H9 (cell line): ENCODE results near the gene HAL. TPM values are rescaled to one million over a fixed set of nuclear protein-coding genes. Genes with fewer than 3 reads are reported as not detected.

Experiments
- DNase-seq: peaks from one replicate; pipeline ENCODE4 v3.0.0-alpha.2; 2017
- H2AFZ ChIP-seq: one replicate; pipeline ENCODE4 v1.6.1; 2013; ENCODE audit warnings: mild to moderate bottlenecking, low read length, control low read depth, moderate library complexity
- H2AK5ac ChIP-seq: 2 replicates; pipeline ENCODE4 v1.6.1; 2013; ENCODE audit warnings: low read length, control low read depth, mixed read lengths; ENCODE audit not compliant: insufficient read length
- H2BK120ac ChIP-seq: one replicate; pipeline ENCODE4 v1.6.1; 2013; ENCODE audit warnings: low read depth, mild to moderate bottlenecking, low read length, control low read depth, inconsistent platforms; ENCODE audit not compliant: poor library complexity, severe bottlenecking
- H2BK12ac ChIP-seq: 2 replicates; pipeline ENCODE4 v1.6.1; 2013; ENCODE audit warnings: low read length, control low read depth, mixed read lengths, low read depth; ENCODE audit not compliant: insufficient read length
- H2BK15ac ChIP-seq: 2 replicates; pipeline ENCODE4 v1.6.1; 2013; ENCODE audit warnings: low read depth, low read length, control low read depth
- H2BK20ac ChIP-seq: one replicate; pipeline ENCODE4 v1.6.1; 2013; ENCODE audit warnings: low read depth, mild to moderate bottlenecking, low read length, control low read depth, inconsistent platforms; ENCODE audit not compliant: poor library complexity, severe bottlenecking
- H2BK5ac ChIP-seq: 2 replicates; pipeline ENCODE4 v1.6.1; 2013; ENCODE audit warnings: low read length, control low read depth, mixed read lengths; ENCODE audit not compliant: insufficient read length
- H3K14ac ChIP-seq: 2 replicates; pipeline ENCODE4 v1.6.1; 2013; ENCODE audit warnings: low read length, control low read depth; ENCODE audit not compliant: insufficient read depth
- H3K18ac ChIP-seq: 2 replicates; pipeline ENCODE4 v1.6.1; 2013; ENCODE audit warnings: low read depth, mild to moderate bottlenecking, mixed read lengths, low read length, control low read depth; ENCODE audit not compliant: insufficient read length
- H3K23ac ChIP-seq: 2 replicates; pipeline ENCODE4 v1.6.1; 2013; ENCODE audit warnings: low read length, control low read depth, mixed read lengths, low read depth; ENCODE audit not compliant: insufficient read length
- H3K23me2 ChIP-seq: 2 replicates; pipeline ENCODE4 v1.6.1; 2013; ENCODE audit warnings: low read depth, mild to moderate bottlenecking, mixed read lengths, low read length, control low read depth; ENCODE audit not compliant: insufficient read length, poor library complexity, severe bottlenecking
- H3K27ac ChIP-seq: 2 replicates; pipeline ENCODE4 v1.5.1; 2013; ENCODE audit warnings: low read length, control low read depth, mixed read lengths, low read depth; ENCODE audit not compliant: insufficient read length
- H3K27me3 ChIP-seq: 2 replicates; pipeline ENCODE4 v1.6.1; 2013; ENCODE audit warnings: low read length, control low read depth, inconsistent platforms; ENCODE audit not compliant: insufficient read depth
- H3K4ac ChIP-seq: 2 replicates; pipeline ENCODE4 v1.6.1; 2013; ENCODE audit warnings: low read depth, mild to moderate bottlenecking, control low read depth, inconsistent platforms, low read length, moderate library complexity
- H3K4me1 ChIP-seq: 2 replicates; pipeline ENCODE4 v1.6.1; 2013; ENCODE audit warnings: low read length, control low read depth, inconsistent platforms; ENCODE audit not compliant: insufficient read depth
- H3K4me2 ChIP-seq: 2 replicates; pipeline ENCODE4 v1.6.1; 2013; ENCODE audit warnings: low read length, control low read depth, mixed read lengths; ENCODE audit not compliant: insufficient read length, insufficient read depth
- H3K56ac ChIP-seq: 2 replicates; pipeline ENCODE4 v1.6.1; 2013; ENCODE audit warnings: low read depth, mild to moderate bottlenecking, mixed read lengths, low read length, control low read depth; ENCODE audit not compliant: insufficient read length
- H3K79me1 ChIP-seq: 2 replicates; pipeline ENCODE4 v1.6.1; 2013; ENCODE audit warnings: low read depth, mild to moderate bottlenecking, moderate library complexity, low read length, control low read depth, inconsistent platforms; ENCODE audit not compliant: insufficient read depth, poor library complexity, severe bottlenecking
- H3K79me2 ChIP-seq: 2 replicates; pipeline ENCODE4 v1.6.1; 2013; ENCODE audit warnings: low read length, control low read depth, inconsistent platforms; ENCODE audit not compliant: insufficient read depth
- H3K9ac ChIP-seq: 2 replicates; pipeline ENCODE4 v1.6.1; 2013; ENCODE audit warnings: low read length, control low read depth, mixed read lengths; ENCODE audit not compliant: insufficient read length; ENCODE audit errors: extremely low read depth
- H3K9me3 ChIP-seq: one replicate; pipeline ENCODE4 v1.6.1; 2013; ENCODE audit warnings: low read depth, low read length, inconsistent platforms; ENCODE audit not compliant: control insufficient read depth
- H3T11ph ChIP-seq: one replicate; pipeline ENCODE4 v1.6.1; 2013; ENCODE audit warnings: mild to moderate bottlenecking, low read length, control low read depth, inconsistent platforms
- H4K20me1 ChIP-seq: one replicate; pipeline ENCODE4 v1.6.1; 2013; ENCODE audit not compliant: control insufficient read depth, insufficient read length, insufficient read depth
- H4K5ac ChIP-seq: 2 replicates; pipeline ENCODE4 v1.6.1; 2013; ENCODE audit warnings: low read depth, mild to moderate bottlenecking, mixed read lengths, low read length, control low read depth; ENCODE audit not compliant: insufficient read length
- H4K8ac ChIP-seq: replicated peaks from 2 replicates; pipeline ENCODE4 v1.6.1; 2013; ENCODE audit warnings: low read length, control low read depth, mixed read lengths, low read depth; ENCODE audit not compliant: insufficient read length
- H4K91ac ChIP-seq: 2 replicates; pipeline ENCODE4 v1.6.1; 2013; ENCODE audit warnings: low read depth, mild to moderate bottlenecking, moderate library complexity, mixed read lengths, low read length, control low read depth; ENCODE audit not compliant: insufficient read length
- H3K27ac Mint-ChIP-seq, 3 experiments: 2 replicates in 2 of 3; 3 replicates in 1 of 3; pipeline ENCODE4 v1.8.0; 2020 to 2021; ENCODE audit warnings: mixed read lengths in 3 of 3, mild to moderate bottlenecking in 1 of 3, moderate library complexity in 1 of 3
- H3K27me3 Mint-ChIP-seq: 2 replicates; pipeline ENCODE4 v1.8.0; 2021; ENCODE audit warnings: low read depth, mild to moderate bottlenecking, moderate library complexity, mixed read lengths
- H3K36me3 Mint-ChIP-seq, 3 experiments: 2 replicates in 2 of 3; 3 replicates in 1 of 3; pipeline ENCODE4 v1.8.0; 2020 to 2021; ENCODE audit warnings: low read depth in 3 of 3, mixed read lengths in 3 of 3; ENCODE audit not compliant: insufficient read depth in 1 of 3
- H3K4me1 Mint-ChIP-seq, 2 experiments: 2 replicates each; pipeline ENCODE4 v1.8.0; 2020; ENCODE audit warnings: mixed read lengths in 2 of 2
- H3K4me3 Mint-ChIP-seq, 2 experiments: 2 replicates in 1 of 2; 3 replicates in 1 of 2; pipeline ENCODE4 v1.8.0; 2020 to 2021; ENCODE audit warnings: mild to moderate bottlenecking in 2 of 2, mixed read lengths in 2 of 2, moderate library complexity in 1 of 2
- H3K9me3 Mint-ChIP-seq, 2 experiments: 2 replicates in 1 of 2; 3 replicates in 1 of 2; pipeline ENCODE4 v1.8.0; 2020; ENCODE audit warnings: mild to moderate bottlenecking in 2 of 2, mixed read lengths in 2 of 2, moderate library complexity in 1 of 2
- CTCF ChIP-seq: fragments of 200-600 bp; sonication (generic); conservative IDR thresholded peaks from 3 replicates; pipeline ENCODE4 v1.8.0; 2021; ENCODE audit warnings: antibody characterized with exemption, mild to moderate bottlenecking
- WGBS: extraction: QIAGEN DNeasy Blood & Tissue Kit; methylation state at CpG from one replicate; pipeline ENCODE4 v1.1.7; 2013; ENCODE audit warnings: missing lambda C conversion rate, low lambda C conversion rate, mixed read lengths; ENCODE audit not compliant: insufficient read length; ENCODE audit errors: extremely low coverage; 5-methylcytosine and 5-hydroxymethylcytosine counted together
- total RNA-seq: library from RNA; stranded (reverse); gene quantifications from 2 replicates; pipeline ENCODE4 v1.2.1, GENCODE V29; 2021

The HAL gene
- total RNA-seq, 1 experiment from 2014 or later, result 0.35 TPM

GRCh38 chr12:95982602-95983001, 13.5 kb downstream of the HAL start:
- H2AK5ac ChIP-seq, result no peak overlapping the region
- H3K79me2 ChIP-seq, result no peaks in the 10 kb centered on the region
- WGBS, result no CpG with 5 or more reads among the region's 1 CpG
- no peak overlapping the region for H3K23ac ChIP-seq
- H3K4me3 Mint-ChIP-seq, result no peak overlapping the region
- no peak for TF ChIP-seq CTCF
- H3K4ac ChIP-seq, result no peak overlapping the region
- H3K4me2 ChIP-seq, result no peak overlapping the region
- no peaks in the 10 kb centered on the region for H3K79me1 ChIP-seq
- DNase-seq, result no peak
- H4K5ac ChIP-seq, result no peak overlapping the region
- H3T11ph ChIP-seq, result no peak overlapping the region
- H2BK5ac ChIP-seq, result no peak overlapping the region
- peaks cover 19 to 23% of the 10 kb centered on the region in 2 experiments for H3K4me1 Mint-ChIP-seq
- peaks cover 5% of the 10 kb centered on the region; the same call in 1 of the 2 replicates for H3K4me1 ChIP-seq
- no peak overlapping the region for H4K8ac ChIP-seq
- no peak overlapping the region for H3K56ac ChIP-seq
- no peak overlapping the region for H2BK120ac ChIP-seq
- H3K27ac ChIP-seq, result no peak overlapping the region
- no peak overlapping the region for H3K27ac Mint-ChIP-seq
- H2BK12ac ChIP-seq, result no peak overlapping the region
- H3K9me3 Mint-ChIP-seq, result no peaks in the 10 kb centered on the region
- H3K23me2 ChIP-seq, result no peaks in the 10 kb centered on the region
- no peak overlapping the region for H2AFZ ChIP-seq
- H4K20me1 ChIP-seq, result no peaks in the 10 kb centered on the region
- no peak overlapping the region for H4K91ac ChIP-seq
- H3K27me3 ChIP-seq, result no peaks in the 10 kb centered on the region
- H2BK20ac ChIP-seq, result no peak overlapping the region
- no peaks in the 10 kb centered on the region; a peak in 1 of 7 replicates for H3K36me3 Mint-ChIP-seq
- no peak overlapping the region for H3K14ac ChIP-seq
- H3K18ac ChIP-seq, result no peak overlapping the region
- no peaks in the 10 kb centered on the region for H3K9me3 ChIP-seq
- H3K27me3 Mint-ChIP-seq, result peaks cover 2% of the 10 kb centered on the region
- no peak overlapping the region for H2BK15ac ChIP-seq
- no peak overlapping the region for H3K9ac ChIP-seq
